ENCODE results near the gene GPR83. TPM values are rescaled to one million over a fixed set of nuclear protein-coding genes. Genes with fewer than 3 reads are reported as not detected.
A peak's percentile ranks its signal among the peaks of the same experiment; 100 is the strongest.

Gene GPR83
- total RNA-seq, 1 donor from 2014 or later: under 0.01 TPM

DNA sequence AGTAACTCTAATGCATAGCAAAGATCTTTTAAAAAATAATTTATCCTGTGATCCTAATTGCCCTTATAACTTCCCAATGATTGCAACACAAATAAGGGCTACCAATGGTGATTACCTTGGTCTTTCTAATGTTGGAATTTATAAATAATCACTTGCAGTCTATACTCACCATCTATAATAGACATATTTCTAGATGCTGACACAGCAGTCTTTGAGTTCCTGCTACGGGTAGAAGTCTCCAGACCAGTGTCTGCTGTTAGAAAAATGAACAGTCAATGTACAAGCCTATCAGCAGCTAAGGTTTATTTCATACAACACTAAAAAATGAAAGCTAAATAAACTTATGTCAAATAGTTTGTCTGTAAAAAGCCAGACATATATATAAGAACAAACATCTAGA lies 44.4 kb upstream of the GPR83 start:
- Histone ChIP-seq H3K27me3 (ENCODE audit: control insufficient read depth, insufficient read depth, low read length) (no peaks in the 10 kb centered on the region), H3K36me3 (ENCODE audit: control insufficient read depth, insufficient read depth, low read length) (peaks cover 3% of the 10 kb centered on the region), H3K4me3 (ENCODE audit: low read depth, low read length) (no peak overlapping the region)
- FAIRE-seq (no peak), DNase-seq (ENCODE audit: low read depth) (no peak)
- no peak for TF ChIP-seq CTCF (IDR thresholded peaks at IDR 0.05; ENCODE audit: insufficient read depth, low read length, severe bottlenecking)

- H3K27me3 ChIP-seq (ENCODE audit: control insufficient read depth, insufficient read depth, low read length): no peaks in the 10 kb centered on the region
- H3K4me3 ChIP-seq (ENCODE audit: low read depth, low read length): no peak overlapping the region
- DNase-seq (ENCODE audit: low read depth) (peak; percentile 25), FAIRE-seq (no peak)
- TF ChIP-seq CTCF (IDR thresholded peaks at IDR 0.05; ENCODE audit: insufficient read depth, low read length, severe bottlenecking): no peak
- no peaks in the 10 kb centered on the region for H3K36me3 ChIP-seq (ENCODE audit: control insufficient read depth, insufficient read depth, low read length)
These were observed 31.8 kb upstream of the GPR83 start for GRCh38 chr11:94433049-94433448.

DNA sequence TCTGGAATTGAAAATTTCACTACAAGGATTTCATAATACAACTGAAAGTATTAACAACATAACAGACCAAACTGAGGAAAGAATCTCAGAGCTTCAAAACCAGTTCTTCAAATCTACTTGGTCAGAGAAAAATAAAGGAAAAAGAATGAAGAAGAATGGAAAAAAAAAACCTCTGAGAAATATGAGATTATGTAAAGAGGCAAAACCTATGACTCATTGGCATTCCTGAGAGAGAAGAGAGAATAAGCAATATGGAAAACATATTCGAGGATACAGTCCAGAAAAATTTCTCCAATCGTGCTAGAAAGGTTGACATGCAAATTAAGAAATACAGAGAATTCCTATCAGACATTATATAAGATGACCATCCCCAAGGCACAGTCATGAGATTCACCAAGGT lies 23.4 kb upstream of the GPR83 start:
- no peak for TF ChIP-seq CTCF (IDR thresholded peaks at IDR 0.05; ENCODE audit: insufficient read depth, low read length, severe bottlenecking)
- Histone ChIP-seq H3K27me3 (ENCODE audit: control insufficient read depth, insufficient read depth, low read length) (no peaks in the 10 kb centered on the region), H3K36me3 (ENCODE audit: control insufficient read depth, insufficient read depth, low read length) (no peaks in the 10 kb centered on the region), H3K4me3 (ENCODE audit: low read depth, low read length) (no peak overlapping the region)
- FAIRE-seq (no peak), DNase-seq (ENCODE audit: low read depth) (peak; percentile 62)

DNA sequence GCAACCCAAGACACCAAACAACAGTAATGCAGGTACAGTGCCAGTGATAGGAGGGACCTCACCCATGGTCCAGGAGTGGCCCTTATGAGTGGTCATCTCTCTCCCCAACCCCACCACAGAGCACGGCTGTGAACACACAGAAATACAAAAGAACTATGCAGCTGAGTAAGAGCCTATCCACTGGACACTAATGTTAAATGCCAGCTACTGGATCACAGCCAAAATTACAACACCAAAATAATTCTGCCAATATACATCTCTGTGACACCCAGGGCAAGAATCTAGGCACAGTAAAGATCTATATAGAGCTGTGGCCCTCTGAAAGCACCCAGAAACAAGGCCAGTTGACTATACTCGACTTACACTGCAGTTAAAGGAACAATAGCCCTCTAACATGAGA lies 22.8 kb upstream of the GPR83 start:
- H3K36me3 ChIP-seq (ENCODE audit: control insufficient read depth, insufficient read depth, low read length): no peaks in the 10 kb centered on the region
- DNase-seq (ENCODE audit: low read depth) (no peak), FAIRE-seq (no peak)

DNA sequence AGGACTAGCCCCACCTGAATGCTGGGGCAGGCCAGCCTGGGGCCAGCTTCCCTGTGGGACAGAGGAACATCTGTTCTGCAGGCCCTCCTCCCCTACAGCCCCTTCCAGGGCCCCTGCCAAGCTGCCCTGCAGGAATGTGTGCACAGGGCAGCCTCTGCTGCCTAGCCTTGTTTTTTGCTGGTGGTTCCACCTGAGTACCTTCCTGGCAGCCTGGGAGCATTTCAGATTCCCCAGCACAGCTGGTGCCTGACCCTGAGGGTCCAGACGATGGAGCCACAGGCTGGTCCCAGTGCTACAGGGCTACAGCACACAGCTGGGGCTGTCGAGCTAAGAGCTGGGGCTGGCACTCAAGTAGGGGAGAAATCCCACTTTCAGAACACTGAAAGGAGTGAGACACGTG lies 22.3 kb upstream of the GPR83 start:
- Histone ChIP-seq H3K4me3 (ENCODE audit: low read depth, low read length) (no peak overlapping the region), H3K36me3 (ENCODE audit: control insufficient read depth, insufficient read depth, low read length) (no peaks in the 10 kb centered on the region), H3K27me3 (ENCODE audit: control insufficient read depth, insufficient read depth, low read length) (no peaks in the 10 kb centered on the region)
- no peak for FAIRE-seq
- DNase-seq (ENCODE audit: low read depth): no peak
- TF ChIP-seq CTCF (IDR thresholded peaks at IDR 0.05; ENCODE audit: insufficient read depth, low read length, severe bottlenecking): no peak

More for the DNA sequence above, 22.8 kb upstream of the GPR83 start:
- Histone ChIP-seq H3K4me3 (ENCODE audit: low read depth, low read length) (no peak overlapping the region), H3K27me3 (ENCODE audit: control insufficient read depth, insufficient read depth, low read length) (no peaks in the 10 kb centered on the region)
- no peak for TF ChIP-seq CTCF (IDR thresholded peaks at IDR 0.05; ENCODE audit: insufficient read depth, low read length, severe bottlenecking)

DNA sequence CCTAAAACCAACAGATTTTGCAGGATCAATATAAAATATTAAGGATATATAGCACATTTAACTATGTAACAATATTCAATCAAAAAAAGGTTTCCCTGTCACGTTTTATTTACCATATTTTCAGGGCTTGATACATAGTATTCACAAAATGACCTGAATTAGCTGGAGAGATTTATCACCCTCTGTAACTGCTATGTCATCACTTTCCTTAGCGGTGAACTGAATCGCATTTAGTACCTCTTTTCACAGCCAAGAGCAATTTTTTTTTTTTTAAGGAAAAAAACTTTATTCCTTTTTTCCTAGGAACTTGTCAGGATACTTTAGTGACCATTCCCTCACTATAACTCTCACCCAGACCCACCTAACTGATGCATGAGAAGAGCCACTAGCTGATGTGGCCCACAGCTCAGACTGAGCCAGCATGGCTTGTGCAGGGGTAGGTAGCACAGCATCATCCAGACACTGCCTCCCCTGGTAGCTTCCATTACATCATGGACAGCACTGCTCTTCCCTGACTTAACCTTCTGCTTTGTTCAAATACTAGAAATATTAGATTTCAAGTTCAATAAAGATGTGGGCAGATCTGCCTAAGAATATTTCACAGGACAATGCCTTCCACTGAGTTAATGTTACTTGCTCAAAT lies 17.0 kb upstream of the GPR83 start:
- Histone ChIP-seq H3K27me3 (ENCODE audit: control insufficient read depth, insufficient read depth, low read length) (no peaks in the 10 kb centered on the region), H3K4me3 (ENCODE audit: low read depth, low read length) (no peak overlapping the region), H3K36me3 (ENCODE audit: control insufficient read depth, insufficient read depth, low read length) (no peaks in the 10 kb centered on the region)
- DNase-seq (ENCODE audit: low read depth): no peak
- FAIRE-seq: no peak
- no peak for TF ChIP-seq CTCF (IDR thresholded peaks at IDR 0.05; ENCODE audit: insufficient read depth, low read length, severe bottlenecking)

Measured in bronchial epithelial cell (primary cell).